GM12891 (cell line): ENCODE results near the gene DPH1.

Experiments used
- DNase-seq: peaks from one replicate; pipeline ENCODE4 v3.0.0; 2011; ENCODE audit warnings: low spot score; ENCODE audit not compliant: insufficient read length
- FAIRE-seq: peaks from 2 replicates; lab custom pipeline; 2011; peaks lifted over from hg19 to GRCh38; lab: Jason Lieb, UNC
- PAX5 ChIP-seq: IDR thresholded peaks from 2 replicates; pipeline ENCODE4 v1.6.1; 2011; ENCODE audit warnings: low read length, moderate library complexity, mild to moderate bottlenecking; ENCODE audit not compliant: insufficient read depth, severe bottlenecking
- POLR2A ChIP-seq: IDR thresholded peaks from 2 replicates; pipeline ENCODE4 v1.6.1; 2011; ENCODE audit warnings: low read depth, low read length, control low read depth
- POLR2AphosphoS5 ChIP-seq: IDR thresholded peaks from 2 replicates; pipeline ENCODE4 v1.6.1; 2011; ENCODE audit warnings: low read depth, low read length, control low read depth
- POU2F2 ChIP-seq: IDR thresholded peaks from 2 replicates; pipeline ENCODE4 v1.6.1; 2011; ENCODE audit warnings: low read depth, mild to moderate bottlenecking, control low read depth, low read length, moderate library complexity
- SPI1 ChIP-seq: IDR thresholded peaks from 2 replicates; pipeline ENCODE4 v1.6.1; 2011; ENCODE audit warnings: low read depth, low read length, control low read depth
- TAF1 ChIP-seq: IDR thresholded peaks from 2 replicates; pipeline ENCODE4 v1.6.1; 2011; ENCODE audit warnings: low read depth, low read length, control low read depth

DPH1 gene

GRCh38 chr17:1995907-1996799, 33.8 kb upstream of the DPH1 start:
- FAIRE-seq = no peak

GRCh38 chr17:1996800-1997288, 33.1 kb upstream of the DPH1 start:
- DNase-seq (no peak), FAIRE-seq (no peak)
- TF ChIP-seq POLR2A (no peak), POU2F2 (no peak), POLR2AphosphoS5 (no peak), PAX5 (no peak), TAF1 (no peak), SPI1 (no peak)

More at GRCh38 chr17:1995907-1996799, 33.8 kb upstream of the DPH1 start:
- DNase-seq = no peak
- TF ChIP-seq POLR2AphosphoS5 (no peak), SPI1 (no peak), POU2F2 (no peak), POLR2A (no peak), TAF1 (no peak), PAX5 (no peak)

- DNase-seq (no peak), FAIRE-seq (peak; percentile 66)
- TF ChIP-seq PAX5 (no peak), SPI1 (no peak), POLR2A (no peak), POU2F2 (no peak), TAF1 (no peak), POLR2AphosphoS5 (no peak)
Measured at GRCh38 chr17:1997289-1997926, 32.5 kb upstream of the DPH1 start.

- DNase-seq (no peak), FAIRE-seq (no peak)
- TF ChIP-seq SPI1 (no peak), PAX5 (no peak), POU2F2 (no peak), POLR2AphosphoS5 (no peak), TAF1 (no peak), POLR2A (no peak)
Measured at GRCh38 chr17:1997927-1998742, 31.8 kb upstream of the DPH1 start.

GRCh38 chr17:1999557-2000251, 30.2 kb upstream of the DPH1 start:
- DNase-seq (no peak), FAIRE-seq (no peak)
- TF ChIP-seq TAF1 (no peak), POLR2AphosphoS5 (no peak), PAX5 (no peak), POLR2A (no peak), SPI1 (no peak), POU2F2 (no peak)

GRCh38 chr17:2002767-2003329, 27.1 kb upstream of the DPH1 start:
- TF ChIP-seq POU2F2 = no peak
- no peak for DNase-seq

GRCh38 chr17:2003525-2003924, 26.4 kb upstream of the DPH1 start:
- DNase-seq (no peak), FAIRE-seq (no peak)
- TF ChIP-seq PAX5 = no peak
- TF ChIP-seq SPI1 = no peak
- TF ChIP-seq TAF1 = no peak
- no peak for TF ChIP-seq POLR2AphosphoS5
- no peak for TF ChIP-seq POU2F2
- no peak for TF ChIP-seq POLR2A

More at GRCh38 chr17:2002767-2003329, 27.1 kb upstream of the DPH1 start:
- FAIRE-seq = no peak

- DNase-seq (no peak), FAIRE-seq (no peak)
- no peak for TF ChIP-seq TAF1
- no peak for TF ChIP-seq SPI1
- no peak for TF ChIP-seq POLR2AphosphoS5
- TF ChIP-seq POU2F2 = no peak
- TF ChIP-seq PAX5 = no peak
- no peak for TF ChIP-seq POLR2A
Measured at GRCh38 chr17:2004435-2004952, 25.5 kb upstream of the DPH1 start.
